ENCODE results near the gene ANKRD31.
"Not testable (repeated sequence)": the region's sequence is repeated elsewhere in the genome, so short reads cannot be mapped to it uniquely, and the experiment has no call there.

Gene ANKRD31

GRCh38 chr5:75214928-75215327 lies 21.8 kb downstream of the ANKRD31 start:
- no peak for DNase-seq

GRCh38 chr5:75214409-75214808 lies 22.3 kb downstream of the ANKRD31 start:
- DNase-seq, result no peak

- no peak for DNase-seq
These were observed 33.1 kb downstream of the ANKRD31 start for GRCh38 chr5:75203604-75204003.

GRCh38 chr5:75202935-75203334 lies 33.7 kb downstream of the ANKRD31 start:
- no peak for DNase-seq

- DNase-seq, result no peak
These were observed 35.9 kb downstream of the ANKRD31 start for GRCh38 chr5:75200776-75201175.

GRCh38 chr5:75199946-75200345 lies 36.7 kb downstream of the ANKRD31 start:
- no peak for DNase-seq

- no peak for DNase-seq
These were observed 37.6 kb downstream of the ANKRD31 start for GRCh38 chr5:75199071-75199470.

- no peak for DNase-seq
These were observed 38.9 kb downstream of the ANKRD31 start for GRCh38 chr5:75197745-75198144.

- DNase-seq, result no peak
These were observed 43.9 kb downstream of the ANKRD31 start for GRCh38 chr5:75192804-75193203.

GRCh38 chr5:75192264-75192663 lies 44.4 kb downstream of the ANKRD31 start:
- DNase-seq, result no peak

GRCh38 chr5:75190227-75190626 lies 46.5 kb downstream of the ANKRD31 start:
- no peak for DNase-seq

- DNase-seq, result no peak
These were observed 47.3 kb downstream of the ANKRD31 start for GRCh38 chr5:75189353-75189752.

- DNase-seq, result no peak
These were observed 50.9 kb downstream of the ANKRD31 start for GRCh38 chr5:75185763-75186162.

GRCh38 chr5:75176009-75176408 lies 60.7 kb downstream of the ANKRD31 start:
- DNase-seq, result not testable (repeated sequence)

- DNase-seq, result not testable (repeated sequence)
These were observed 61.8 kb downstream of the ANKRD31 start for GRCh38 chr5:75174872-75175271.

GRCh38 chr5:75169516-75169915 lies 67.2 kb downstream of the ANKRD31 start:
- DNase-seq, result no peak

- no peak for DNase-seq
These were observed 68.5 kb downstream of the ANKRD31 start for GRCh38 chr5:75168026-75168735.

- no peak for DNase-seq
These were observed 69.3 kb downstream of the ANKRD31 start for GRCh38 chr5:75167345-75167744.

- DNase-seq, result not testable (repeated sequence)
These were observed 75.2 kb downstream of the ANKRD31 start for GRCh38 chr5:75161508-75161907.

- no peak for DNase-seq
These were observed 80.1 kb downstream of the ANKRD31 start for GRCh38 chr5:75156585-75156984.

- DNase-seq, result no peak
These were observed 83.8 kb downstream of the ANKRD31 start for GRCh38 chr5:75152860-75153259.

GRCh38 chr5:75148051-75148450 lies 88.6 kb downstream of the ANKRD31 start:
- DNase-seq, result no peak

GRCh38 chr5:75142566-75143136 lies 94.0 kb downstream of the ANKRD31 start:
- DNase-seq, result no peak

- DNase-seq, result no peak
These were observed 96.4 kb downstream of the ANKRD31 start for GRCh38 chr5:75140277-75140676.

- DNase-seq, result no peak
These were observed 98.0 kb downstream of the ANKRD31 start for GRCh38 chr5:75138689-75139088.
